GM06990 (cell line): ENCODE results near the gene CAMTA1.

ENCODE experiments used
- DNase-seq: peaks from one replicate; pipeline ENCODE4 v3.0.0-alpha.2; 2011; ENCODE audit not compliant: insufficient read length; ENCODE audit errors: extremely low read depth
- H3K27me3 ChIP-seq: replicated peaks from 2 replicates; pipeline ENCODE4 v1.6.0; 2011; ENCODE audit warnings: low read length; ENCODE audit not compliant: control insufficient read depth, insufficient read depth
- H3K36me3 ChIP-seq: 2 replicates; pipeline ENCODE4 v1.5.1; 2011; ENCODE audit warnings: low read length; ENCODE audit not compliant: control insufficient read depth, insufficient read depth
- H3K4me3 ChIP-seq: replicated peaks from 2 replicates; pipeline ENCODE4 v1.5.1; 2011; ENCODE audit warnings: low read depth, mild to moderate bottlenecking, control low read depth, low read length
- TF ChIP-seq, protein P1 (sequence below): IDR thresholded peaks from 2 replicates; pipeline ENCODE4 v1.5.1; 2011; ENCODE audit warnings: low read length, control low read depth, mild to moderate bottlenecking, inconsistent platforms; ENCODE audit not compliant: insufficient read depth, poor library complexity, severe bottlenecking

Gene CAMTA1

DNA sequence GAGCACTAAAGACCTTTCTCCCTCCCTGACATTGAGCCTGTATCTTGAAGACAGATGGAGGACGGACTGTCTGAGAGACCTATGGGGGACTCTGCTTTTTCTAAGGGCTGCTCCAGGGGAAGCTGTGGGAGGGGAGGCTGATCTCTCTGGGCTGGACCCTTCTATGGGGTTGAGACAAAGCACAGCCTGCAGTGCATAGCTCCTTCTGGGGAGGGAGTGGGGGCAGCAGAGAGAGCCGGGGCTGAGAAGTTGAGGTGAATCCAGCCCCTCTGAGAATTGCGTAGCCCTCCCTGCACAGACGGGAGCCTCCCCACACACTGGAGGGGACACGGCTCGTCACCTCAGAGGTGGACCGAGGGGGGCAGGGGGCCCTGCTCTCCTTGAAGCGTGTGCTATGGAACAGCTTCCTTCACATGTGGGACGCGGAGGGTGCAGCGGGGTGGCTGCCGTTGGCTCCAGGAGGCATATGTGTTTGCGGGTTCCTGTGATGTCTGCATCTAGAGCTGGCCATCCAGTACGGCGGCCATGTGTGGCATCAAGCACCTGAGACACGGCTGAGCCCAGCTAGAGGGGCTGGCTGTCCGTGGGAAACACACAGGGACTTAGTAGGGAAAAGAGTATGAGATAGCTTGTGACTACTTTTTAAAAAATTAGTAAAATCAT is 299.1 kb downstream of the CAMTA1 start:
- TF ChIP-seq, protein P1, sequence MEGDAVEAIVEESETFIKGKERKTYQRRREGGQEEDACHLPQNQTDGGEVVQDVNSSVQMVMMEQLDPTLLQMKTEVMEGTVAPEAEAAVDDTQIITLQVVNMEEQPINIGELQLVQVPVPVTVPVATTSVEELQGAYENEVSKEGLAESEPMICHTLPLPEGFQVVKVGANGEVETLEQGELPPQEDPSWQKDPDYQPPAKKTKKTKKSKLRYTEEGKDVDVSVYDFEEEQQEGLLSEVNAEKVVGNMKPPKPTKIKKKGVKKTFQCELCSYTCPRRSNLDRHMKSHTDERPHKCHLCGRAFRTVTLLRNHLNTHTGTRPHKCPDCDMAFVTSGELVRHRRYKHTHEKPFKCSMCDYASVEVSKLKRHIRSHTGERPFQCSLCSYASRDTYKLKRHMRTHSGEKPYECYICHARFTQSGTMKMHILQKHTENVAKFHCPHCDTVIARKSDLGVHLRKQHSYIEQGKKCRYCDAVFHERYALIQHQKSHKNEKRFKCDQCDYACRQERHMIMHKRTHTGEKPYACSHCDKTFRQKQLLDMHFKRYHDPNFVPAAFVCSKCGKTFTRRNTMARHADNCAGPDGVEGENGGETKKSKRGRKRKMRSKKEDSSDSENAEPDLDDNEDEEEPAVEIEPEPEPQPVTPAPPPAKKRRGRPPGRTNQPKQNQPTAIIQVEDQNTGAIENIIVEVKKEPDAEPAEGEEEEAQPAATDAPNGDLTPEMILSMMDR: no peak
- no peak overlapping the region for H3K4me3 ChIP-seq
- no peaks in the 10 kb centered on the region for H3K27me3 ChIP-seq
- no peaks in the 10 kb centered on the region for H3K36me3 ChIP-seq
- no peak for DNase-seq

DNA sequence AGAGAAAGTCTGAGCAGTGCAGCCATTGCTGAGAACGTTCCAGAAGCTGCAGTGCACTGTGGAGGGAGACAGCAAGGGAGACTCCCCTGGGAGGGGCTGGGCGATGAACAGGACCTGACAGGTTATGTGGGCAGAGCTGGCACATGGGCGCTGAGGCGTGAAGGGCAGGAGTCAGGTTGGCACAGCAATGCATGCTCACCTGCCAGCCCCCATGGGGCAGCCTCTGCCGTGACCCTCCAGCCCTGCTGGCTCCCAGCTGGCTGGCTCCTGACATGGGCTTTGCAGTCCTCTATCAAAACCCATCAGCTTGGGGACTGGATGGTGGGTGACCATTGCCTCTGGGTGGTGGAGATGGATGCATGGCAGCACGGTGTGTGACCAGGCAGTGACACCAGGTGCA is 300.3 kb downstream of the CAMTA1 start:
- no peak overlapping the region for H3K4me3 ChIP-seq
- TF ChIP-seq, protein P1: no peak
- DNase-seq: no peak
- H3K36me3 ChIP-seq: no peaks in the 10 kb centered on the region
- H3K27me3 ChIP-seq: peaks cover 1% of the 10 kb centered on the region; the same call in 1 of the 2 replicates

DNA sequence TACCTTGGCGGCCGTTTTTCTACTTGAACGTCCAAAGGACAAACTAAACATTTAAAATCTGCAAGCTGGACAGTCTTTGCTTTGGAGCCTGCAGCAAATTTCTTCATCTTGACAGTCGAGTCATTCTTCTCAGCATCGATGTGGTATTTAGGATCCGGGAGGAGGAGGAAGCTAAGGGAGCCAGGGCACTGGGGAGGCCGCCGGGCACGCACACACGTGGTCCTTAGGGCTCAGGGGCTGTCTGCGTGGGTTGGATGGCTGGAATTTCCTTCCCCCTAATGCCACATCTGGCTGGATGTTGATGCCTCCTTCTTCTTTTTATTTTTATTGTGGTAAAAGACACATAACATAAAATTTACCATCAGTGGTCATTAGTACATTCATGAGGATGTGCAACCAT is 300.9 kb downstream of the CAMTA1 start:
- Histone ChIP-seq H3K4me3 (no peak overlapping the region), H3K36me3 (no peaks in the 10 kb centered on the region), H3K27me3 (peaks cover 1% of the 10 kb centered on the region; the same call in 1 of the 2 replicates)
- TF ChIP-seq, protein P1: no peak
- DNase-seq: no peak

DNA sequence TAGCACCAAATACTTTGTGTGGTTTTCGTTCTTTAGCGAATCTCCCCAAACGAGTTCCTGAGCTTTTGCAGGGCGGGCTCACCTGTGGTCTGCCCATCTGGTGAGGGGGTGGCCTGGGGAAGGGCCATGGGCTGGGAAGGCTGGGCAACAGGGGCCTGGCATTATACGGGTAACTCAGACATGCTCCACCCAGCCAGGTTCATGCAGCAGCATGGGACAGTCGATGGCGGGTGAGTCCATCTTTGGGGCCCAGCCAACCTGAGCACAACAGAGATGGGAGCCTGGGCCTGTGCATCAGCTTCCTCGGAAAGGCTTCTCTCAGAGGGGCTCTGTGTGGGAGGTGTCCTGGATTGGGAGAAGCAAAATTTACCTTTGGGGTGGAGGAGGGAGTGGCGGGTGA is 302.6 kb downstream of the CAMTA1 start:
- no peaks in the 10 kb centered on the region for H3K36me3 ChIP-seq
- TF ChIP-seq, protein P1: no peak
- no peak overlapping the region for H3K4me3 ChIP-seq
- H3K27me3 ChIP-seq: peaks cover 1% of the 10 kb centered on the region; the same call in 1 of the 2 replicates
- no peak for DNase-seq

DNA sequence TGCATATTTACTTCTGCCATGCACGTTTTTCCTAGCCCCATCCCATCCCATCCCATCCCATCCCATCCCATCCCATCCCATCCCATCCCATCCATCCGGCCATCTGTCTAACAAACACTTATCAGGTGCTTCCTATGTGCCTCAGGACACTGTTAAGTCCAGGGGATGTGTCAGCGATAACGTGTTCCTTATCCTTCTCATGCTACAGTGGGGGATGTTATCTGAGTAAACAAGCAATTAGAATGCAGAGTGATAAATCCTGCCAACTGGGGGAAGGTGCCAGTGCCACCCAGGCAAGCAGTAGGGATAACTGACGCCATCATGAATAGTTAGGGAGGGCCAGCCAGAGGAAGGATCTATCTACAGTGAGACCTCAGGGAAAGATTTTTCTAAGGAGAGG is 304.2 kb downstream of the CAMTA1 start:
- H3K27me3 ChIP-seq: peaks cover 3% of the 10 kb centered on the region; the same call in 1 of the 2 replicates
- no peaks in the 10 kb centered on the region for H3K36me3 ChIP-seq
- TF ChIP-seq, protein P1: no peak
- H3K4me3 ChIP-seq: no peak overlapping the region
- DNase-seq: no peak

DNA sequence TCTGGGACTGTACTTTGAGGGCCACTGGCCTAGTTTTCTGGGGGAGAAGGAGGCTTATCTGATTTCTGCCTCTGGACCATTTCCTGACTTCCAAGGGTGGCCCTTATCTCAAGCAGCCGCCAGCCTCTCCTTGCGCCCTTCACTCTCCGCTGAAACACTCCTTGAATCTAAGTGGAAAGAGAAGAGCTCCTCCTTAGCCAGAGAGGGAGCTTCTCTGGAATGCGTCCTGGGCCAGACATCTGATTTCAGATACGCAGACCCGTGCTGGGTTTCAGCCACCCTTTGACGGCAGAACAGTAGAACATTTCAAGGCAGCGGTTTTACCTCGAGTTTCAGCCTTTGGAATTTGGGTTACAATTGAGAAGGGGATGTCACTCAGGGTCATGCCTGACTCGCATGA is 308.0 kb downstream of the CAMTA1 start:
- Histone ChIP-seq H3K4me3 (no peak overlapping the region), H3K27me3 (peaks cover 4% of the 10 kb centered on the region), H3K36me3 (no peaks in the 10 kb centered on the region)
- no peak for DNase-seq
- TF ChIP-seq, protein P1: no peak
